ENCODE measurements around the gene SLITRK1. TPM values are rescaled to one million over a fixed set of nuclear protein-coding genes. Genes with fewer than 3 reads are reported as not detected.

Gene SLITRK1
- total and polyA plus RNA-seq, 10 donors = 0.02 TPM; not detected in 9

DNA sequence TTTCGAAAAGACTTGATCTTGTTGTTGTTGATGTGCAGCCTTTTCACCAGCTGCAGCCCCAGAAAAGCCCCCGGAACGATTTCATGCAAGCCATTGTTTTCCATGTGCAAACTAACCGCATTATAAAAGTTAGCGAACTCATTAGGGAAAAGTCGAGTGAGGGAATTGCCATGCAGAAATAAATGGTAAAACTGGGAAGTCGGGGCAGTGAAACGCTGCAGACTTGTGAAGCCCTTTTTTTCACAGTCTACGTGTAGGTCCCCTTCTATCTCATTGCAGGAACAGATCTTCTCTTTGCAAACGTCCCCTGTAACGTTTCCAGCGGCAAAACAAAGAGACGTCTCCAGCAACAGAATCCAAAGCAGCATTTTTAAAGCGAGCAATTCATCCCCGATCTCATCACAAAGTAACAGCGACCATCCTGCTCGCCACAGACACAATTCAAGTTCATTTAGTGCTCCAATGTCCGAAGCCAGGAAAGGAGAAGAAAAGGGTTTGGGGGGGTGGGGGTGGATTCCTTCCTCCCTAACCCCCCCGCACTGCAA lies 1.1 kb downstream of the SLITRK1 start:
- Histone ChIP-seq H3K27me3 (replicated peaks in 1 of 7) (peaks cover 0 to 64% (median 14%) of the 10 kb centered on the region in 7 donors), H3K4me1 (peaks cover 0 to 3% (median 0%) of the 10 kb centered on the region in 6 donors), H3K4me3 (no peak overlapping the region), H3K9me3 (peaks cover 0 to 10% (median 0%) of the 10 kb centered on the region in 8 donors), H3K27ac (no peak overlapping the region), H3K36me3 (no peaks in the 10 kb centered on the region)
- 3 to 10% (median 5%) methylated on average over 19 of the region's 19 CpGs for WGBS, 5 donors
- no peak for DNase-seq
- no peak for TF ChIP-seq POLR2AphosphoS5 (IDR thresholded peaks at IDR 0.05)
- TF ChIP-seq POLR2A (IDR thresholded peaks at IDR 0.05) = no peak
- TF ChIP-seq, protein P1, sequence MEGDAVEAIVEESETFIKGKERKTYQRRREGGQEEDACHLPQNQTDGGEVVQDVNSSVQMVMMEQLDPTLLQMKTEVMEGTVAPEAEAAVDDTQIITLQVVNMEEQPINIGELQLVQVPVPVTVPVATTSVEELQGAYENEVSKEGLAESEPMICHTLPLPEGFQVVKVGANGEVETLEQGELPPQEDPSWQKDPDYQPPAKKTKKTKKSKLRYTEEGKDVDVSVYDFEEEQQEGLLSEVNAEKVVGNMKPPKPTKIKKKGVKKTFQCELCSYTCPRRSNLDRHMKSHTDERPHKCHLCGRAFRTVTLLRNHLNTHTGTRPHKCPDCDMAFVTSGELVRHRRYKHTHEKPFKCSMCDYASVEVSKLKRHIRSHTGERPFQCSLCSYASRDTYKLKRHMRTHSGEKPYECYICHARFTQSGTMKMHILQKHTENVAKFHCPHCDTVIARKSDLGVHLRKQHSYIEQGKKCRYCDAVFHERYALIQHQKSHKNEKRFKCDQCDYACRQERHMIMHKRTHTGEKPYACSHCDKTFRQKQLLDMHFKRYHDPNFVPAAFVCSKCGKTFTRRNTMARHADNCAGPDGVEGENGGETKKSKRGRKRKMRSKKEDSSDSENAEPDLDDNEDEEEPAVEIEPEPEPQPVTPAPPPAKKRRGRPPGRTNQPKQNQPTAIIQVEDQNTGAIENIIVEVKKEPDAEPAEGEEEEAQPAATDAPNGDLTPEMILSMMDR (IDR thresholded peaks at IDR 0.05 in 8 of 11, conservative IDR thresholded peaks at IDR 0.05 in 3 of 11) = no peak
- intact Hi-C loops (cut with DNase I; ENCODE audit: low total_unique reads) = no loop called here

DNA sequence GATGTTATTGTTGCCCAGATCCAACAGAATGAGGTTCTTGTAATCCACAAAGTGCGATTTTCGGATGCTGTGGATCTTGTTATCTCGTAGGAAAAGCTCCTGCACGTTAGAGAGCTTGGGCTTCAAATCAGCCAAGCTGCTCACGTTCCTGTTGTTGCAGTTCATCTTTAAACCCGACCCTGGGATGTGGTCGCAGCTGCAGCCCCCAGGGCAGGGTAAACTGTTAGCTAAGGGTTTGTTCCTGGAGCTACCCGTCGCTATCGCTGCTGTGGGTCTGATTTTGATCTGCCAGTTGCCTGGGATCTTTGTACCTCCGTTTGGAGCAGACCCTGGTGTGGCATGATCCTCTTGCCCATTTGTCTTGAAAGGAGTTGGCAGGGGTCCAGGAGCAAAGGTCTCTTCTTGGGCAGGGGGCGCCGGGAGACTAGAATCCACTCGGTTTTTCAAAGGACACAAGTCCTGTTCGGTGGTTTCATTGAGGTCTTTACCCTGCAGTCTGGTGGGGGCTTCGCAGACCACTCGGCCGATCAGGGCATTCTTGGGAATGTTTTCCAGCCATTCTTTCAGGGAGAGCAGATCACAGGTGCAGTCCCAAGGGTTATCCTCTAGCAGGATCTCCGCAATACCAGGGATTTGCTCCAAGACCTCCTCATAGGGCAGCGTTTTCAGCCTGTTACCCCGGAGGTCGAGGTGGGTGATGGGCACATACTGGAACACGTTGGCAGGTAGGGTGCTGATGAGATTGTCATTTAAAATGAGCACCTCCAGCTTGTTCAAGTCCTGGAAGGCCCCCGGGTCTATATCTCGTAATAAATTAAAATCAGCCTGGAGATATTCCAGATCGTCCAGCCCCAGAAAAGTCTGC lies 1.8 kb downstream of the SLITRK1 start:
- peaks cover 0 to 64% (median 14%) of the 10 kb centered on the region in 7 donors for H3K27me3 ChIP-seq (replicated peaks in 1 of 7)
- no peak overlapping the region for H3K27ac ChIP-seq
- H3K9me3 ChIP-seq = peaks cover 0 to 10% (median 0%) of the 10 kb centered on the region in 8 donors
- TF ChIP-seq, protein P1 (IDR thresholded peaks at IDR 0.05 in 8 of 11, conservative IDR thresholded peaks at IDR 0.05 in 3 of 11) = no peak
- TF ChIP-seq POLR2AphosphoS5 (IDR thresholded peaks at IDR 0.05) (no peak), POLR2A (IDR thresholded peaks at IDR 0.05) (no peak)
- peaks cover 0 to 3% (median 0%) of the 10 kb centered on the region in 6 donors for H3K4me1 ChIP-seq
- 8 to 15% (median 9%) methylated on average over 15 to 26 of the region's 26 CpGs for WGBS, 5 donors
- no peak for DNase-seq
- no peaks in the 10 kb centered on the region for H3K36me3 ChIP-seq
- H3K4me3 ChIP-seq = no peak overlapping the region
- intact Hi-C loops (cut with DNase I; ENCODE audit: low total_unique reads) = no loop called here

DNA sequence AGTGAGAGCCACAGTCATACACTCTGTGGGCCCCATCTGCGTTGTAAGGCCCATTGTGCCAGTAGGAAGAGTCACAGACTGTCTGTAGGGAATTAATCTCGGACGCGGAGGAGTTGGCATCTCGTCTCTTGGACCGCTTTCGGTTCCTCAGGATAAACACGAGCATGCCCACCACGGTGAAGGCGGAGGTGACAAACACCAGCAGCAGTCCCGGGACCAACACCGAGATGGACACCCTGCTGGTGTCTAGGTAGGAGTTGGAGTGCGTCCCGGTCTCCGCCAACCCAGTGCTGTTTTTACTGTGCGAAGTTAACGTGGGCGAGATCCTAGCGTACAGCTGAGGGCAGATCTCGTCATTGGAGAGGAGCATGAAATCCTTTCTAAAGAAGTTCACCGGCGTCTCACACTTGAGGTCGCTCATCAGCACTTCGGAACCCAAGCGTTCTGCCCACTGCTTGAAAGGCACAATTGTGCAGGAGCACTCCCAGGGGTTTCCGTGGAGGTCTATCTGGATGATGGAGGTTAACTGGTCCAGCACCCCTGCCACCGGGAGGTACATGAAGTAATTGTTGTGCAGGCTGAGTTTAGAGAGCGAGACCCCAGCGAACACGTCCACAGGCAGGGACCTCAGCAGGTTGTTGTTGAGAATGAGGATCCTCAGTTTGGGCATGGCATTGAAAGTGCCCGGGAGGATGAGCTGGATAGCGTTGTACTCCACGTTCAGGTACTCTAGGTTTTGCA lies 2.7 kb downstream of the SLITRK1 start:
- intact Hi-C loops (cut with DNase I; ENCODE audit: low total_unique reads) = no loop called here
- Histone ChIP-seq H3K9me3 (peaks cover 0 to 10% (median 0%) of the 10 kb centered on the region in 8 donors), H3K27ac (no peak overlapping the region), H3K27me3 (replicated peaks in 1 of 7) (peaks cover 0 to 64% (median 14%) of the 10 kb centered on the region in 7 donors), H3K36me3 (no peaks in the 10 kb centered on the region), H3K4me3 (no peak overlapping the region), H3K4me1 (peaks cover 0 to 3% (median 0%) of the 10 kb centered on the region in 6 donors)
- DNase-seq = peak; percentile 48
- 5 to 16% (median 7%) methylated on average over 23 to 33 of the region's 33 CpGs for WGBS, 5 donors
- TF ChIP-seq, protein P1 (IDR thresholded peaks at IDR 0.05 in 8 of 11, conservative IDR thresholded peaks at IDR 0.05 in 3 of 11) = no peak
- TF ChIP-seq POLR2AphosphoS5 (IDR thresholded peaks at IDR 0.05) = no peak
- no peak for TF ChIP-seq POLR2A (IDR thresholded peaks at IDR 0.05)

Measured in spleen (tissue), 11 donors.